K562 (cell line): ENCODE data around the gene KLB. TPM values are rescaled to one million over a fixed set of nuclear protein-coding genes. Genes with fewer than 3 reads are reported as not detected.

Source experiments
- ATAC-seq: fragments of 200-7000 bp; cut with Tn5 transposase; 3 replicates; pipeline ENCODE4 v1.9.1; 2020; ENCODE audit warnings: moderate library complexity
- BruUV-seq: library from RNA; stranded (reverse); fragments of 400-500 nt; replicated peaks from 2 replicates; lab custom pipeline; 2021; lab: Mats Ljungman, UMichigan
- CTCF ChIA-PET: fragments of 300-600 bp; formaldehyde crosslinking; extraction: SDS; loops from one replicate; lab custom pipeline; 2021; ENCODE audit warnings: low intra/inter-chr PET ratio; lab: Yijun Ruan, JAX
- POLR2A ChIA-PET: fragments of 300-600, 350-650 bp; sonication (Branson Sonifier 250); formaldehyde crosslinking; extraction: SDS; loops from one replicate; lab custom pipeline; 2021; ENCODE audit warnings: antibody characterized with exemption, inconsistent platforms; lab: Yijun Ruan, JAX
- DNase-seq, 4 experiments: peaks; one replicate each; pipeline versions ENCODE4 v3.0.0 to v3.0.0-alpha.2; 2011 to 2018; ENCODE audit warnings: low spot score in 3 of 4, mixed read lengths in 3 of 4; ENCODE audit errors: extremely low read depth in 1 of 4
- FAIRE-seq: peaks from 2 replicates; lab custom pipeline; 2011; peaks lifted over from hg19 to GRCh38; lab: Jason Lieb, UNC
- H2AFZ ChIP-seq: 2 replicates; pipeline ENCODE4 v1.6.0; 2011; ENCODE audit warnings: low read depth, low read length, control low read depth, inconsistent platforms
- H3K27ac ChIP-seq: fragments of 200-600 bp; 3 replicates; pipeline ENCODE4 v1.8.0; 2011; ENCODE audit warnings: low read depth, mild to moderate bottlenecking, control low read depth, inconsistent platforms, low read length, moderate library complexity, mixed read lengths; ENCODE audit errors: extremely low read depth
- H3K27me3 ChIP-seq, 2 experiments: fragments of 300-600 bp in 1 of 2; 2 replicates in 1 of 2; 3 replicates in 1 of 2; pipeline versions ENCODE4 v1.6.0 to v1.8.0; 2011; ENCODE audit warnings: inconsistent platforms in 2 of 2, low read length in 2 of 2, mild to moderate bottlenecking in 1 of 2, mixed read lengths in 1 of 2, moderate library complexity in 1 of 2; ENCODE audit not compliant: control insufficient read depth in 2 of 2, insufficient read depth in 2 of 2
- H3K36me3 ChIP-seq: fragments of 300-600 bp; 3 replicates; pipeline ENCODE4 v1.8.0; 2011; ENCODE audit warnings: mild to moderate bottlenecking, low read length, inconsistent platforms; ENCODE audit not compliant: control insufficient read depth, insufficient read depth
- H3K4me1 ChIP-seq, 2 experiments: fragments of 200-600 bp in 1 of 2; replicated peaks in 1 of 2; 2 replicates in 1 of 2; 3 replicates in 1 of 2; pipeline versions ENCODE4 v1.5.1 to v1.8.0; 2011; ENCODE audit warnings: inconsistent platforms in 2 of 2, low read length in 2 of 2, mild to moderate bottlenecking in 1 of 2, mixed read lengths in 1 of 2, moderate library complexity in 1 of 2; ENCODE audit not compliant: control insufficient read depth in 2 of 2, insufficient read depth in 2 of 2
- H3K4me2 ChIP-seq: 2 replicates; pipeline ENCODE4 v1.6.1; 2011; ENCODE audit warnings: low read length, control low read depth, inconsistent platforms, mixed read lengths; ENCODE audit not compliant: insufficient read depth
- H3K4me3 ChIP-seq: fragments of 200-600 bp; sonication (generic), shearing (Covaris generic); 2 replicates; pipeline ENCODE4 v1.5.1; 2016; ENCODE audit warnings: control low read depth, inconsistent platforms
- H3K79me2 ChIP-seq: fragments of 200-600 bp; 3 replicates; pipeline ENCODE4 v1.8.0; 2011; ENCODE audit warnings: low read length, inconsistent platforms; ENCODE audit not compliant: control insufficient read depth, insufficient read depth
- H3K9ac ChIP-seq, 2 experiments: 2 replicates each; pipeline versions ENCODE4 v1.6.0 to v1.6.1; 2011; ENCODE audit warnings: low read depth in 2 of 2, low read length in 2 of 2, control low read depth in 1 of 2, inconsistent platforms in 1 of 2, mild to moderate bottlenecking in 1 of 2, mixed read lengths in 1 of 2; ENCODE audit not compliant: insufficient read depth in 1 of 2
- H3K9me1 ChIP-seq: one replicate; pipeline ENCODE4 v1.6.0; 2011; ENCODE audit warnings: inconsistent platforms, mild to moderate bottlenecking, low read length, moderate library complexity; ENCODE audit not compliant: control insufficient read depth, insufficient read depth
- H3K9me3 ChIP-seq: replicated peaks from 2 replicates; pipeline ENCODE4 v1.5.1; 2011; ENCODE audit warnings: low read depth, low read length, inconsistent platforms; ENCODE audit not compliant: control insufficient read depth, insufficient read depth
- H4K20me1 ChIP-seq: replicated peaks from 2 replicates; pipeline ENCODE4 v1.6.1; 2011; ENCODE audit warnings: low read length, inconsistent platforms, mixed read lengths; ENCODE audit not compliant: control insufficient read depth, insufficient read depth
- FIP1L1 ChIP-seq: fragments of 200-400 bp; formaldehyde crosslinking; IDR thresholded peaks from 2 replicates; pipeline ENCODE4 v1.6.1; 2018; ENCODE audit warnings: mild to moderate bottlenecking, low read depth, low read length; ENCODE audit not compliant: poor library complexity, severe bottlenecking
- KDM2B ChIP-seq: fragments of 250-450 bp; sonication (Bioruptor Pico); IDR thresholded peaks from 2 replicates; pipeline ENCODE4 v1.8.0; 2021; ENCODE audit warnings: mild to moderate bottlenecking, moderate library complexity
- NR1H2 ChIP-seq: sonication (generic); formaldehyde crosslinking; IDR thresholded peaks from 2 replicates; pipeline ENCODE4 v1.4.0; 2020; ENCODE audit warnings: mild to moderate bottlenecking, missing genetic modification reagents
- POLR2H ChIP-seq: IDR thresholded peaks from 2 replicates; pipeline ENCODE4 v1.6.1; 2016; ENCODE audit warnings: missing genetic modification characterization, low read depth, mild to moderate bottlenecking, control low read depth, missing compliant biosample characterization, moderate library complexity
- PPARD ChIP-seq: fragments of 250-450 bp; sonication (Bioruptor Pico); IDR thresholded peaks from 2 replicates; pipeline ENCODE4 v1.8.0; 2022; ENCODE audit warnings: inconsistent platforms, mild to moderate bottlenecking, moderate library complexity
- PRPF4 ChIP-seq: fragments of 200-400 bp; formaldehyde crosslinking; IDR thresholded peaks from one replicate; pipeline ENCODE4 v1.6.1; 2017; ENCODE audit warnings: low read length, low read depth, mild to moderate bottlenecking; ENCODE audit not compliant: insufficient read depth, poor library complexity, severe bottlenecking
- RAD21 ChIP-seq, 2 experiments: fragments of 250-450 bp in 1 of 2; fragments of 450-650 bp in 1 of 2; sonication (Bioruptor Pico) in 1 of 2; formaldehyde crosslinking in 1 of 2; IDR thresholded peaks in 1 of 2; conservative IDR thresholded peaks in 1 of 2; 2 replicates each; pipeline versions ENCODE4 v1.4.0 to v1.8.0; 2020 to 2022; ENCODE audit warnings: mild to moderate bottlenecking in 2 of 2, moderate library complexity in 1 of 2
- RHOXF2B ChIP-seq: fragments of 250-450 bp; sonication (Bioruptor Pico); conservative IDR thresholded peaks from 2 replicates; pipeline ENCODE4 v1.5.1; 2021
- SMARCA4 ChIP-seq: fragments of 450-650 bp; IDR thresholded peaks from 2 replicates; pipeline ENCODE4 v1.6.1; 2016
- SOX6 ChIP-seq: fragments of 450-650 bp; IDR thresholded peaks from 2 replicates; pipeline ENCODE4 v1.6.1; 2014; ENCODE audit warnings: mild to moderate bottlenecking
- TBL1XR1 ChIP-seq, 2 experiments: IDR thresholded peaks; 2 replicates each; pipeline ENCODE4 v1.6.1; 2012; ENCODE audit warnings: improper control_type of control experiment in 2 of 2, low read length in 2 of 2, mild to moderate bottlenecking in 1 of 2
- TCF7L2 ChIP-seq: fragments of 150-350 bp; IDR thresholded peaks from 2 replicates; pipeline ENCODE4 v1.6.1; 2016; ENCODE audit warnings: low read depth, mild to moderate bottlenecking, low read length, moderate library complexity
- TCFL5 ChIP-seq: fragments of 250-450 bp; sonication (Bioruptor Pico); conservative IDR thresholded peaks from 2 replicates; pipeline ENCODE4 v1.6.1; 2021; ENCODE audit warnings: mild to moderate bottlenecking, moderate library complexity, matching md5 sums
- ZFPM2 ChIP-seq: fragments of 250-450 bp; sonication (Bioruptor Pico); IDR thresholded peaks from 2 replicates; pipeline ENCODE4 v1.5.1; 2022; ENCODE audit warnings: mild to moderate bottlenecking
- ZNF561 ChIP-seq: fragments of 450-650 bp; formaldehyde crosslinking; conservative IDR thresholded peaks from 2 replicates; pipeline ENCODE4 v1.4.0; 2020; ENCODE audit warnings: mild to moderate bottlenecking, moderate library complexity
- ZNF668 ChIP-seq: fragments of 250-450 bp; sonication (Bioruptor Pico); IDR thresholded peaks from 2 replicates; pipeline ENCODE4 v1.8.0; 2022; ENCODE audit warnings: mild to moderate bottlenecking, inconsistent platforms
- WGBS: fragments of 100-300 bp; shearing (Covaris generic); methylation state at CpG from one replicate; pipeline ENCODE4 v1.1.6; 2016; ENCODE audit warnings: low coverage, mixed read lengths; ENCODE audit not compliant: insufficient coverage; ENCODE audit errors: missing lambda C conversion rate; 5-methylcytosine and 5-hydroxymethylcytosine counted together
- in situ Hi-C: fragments of 300-500 bp; cut with MboI; formaldehyde crosslinking; loops from 4 replicates; pipeline ENCODE4 v1.15.0; 2018; ENCODE audit warnings: inconsistent platforms, mixed read lengths
- intact Hi-C: fragments of 100-400 bp; cut with micrococcal nuclease; formaldehyde crosslinking; loops from 2 replicates; pipeline ENCODE4 v1.14.2; 2022
- polyA plus RNA-seq, 8 experiments: library from polyadenylated mRNA; depleted of rRNA in 4 of 8; stranded (reverse) in 5 of 8; unstranded in 3 of 8; fragments of >200 nt; fragmentation: Nextera tagmentation in 2 of 8; fragmentation: Illumina TruSeq in 1 of 8; extraction: Ambion mirVana in 2 of 8; extraction: Trizol in 1 of 8; gene quantifications; 2 replicates each; pipeline versions ENCODE4 v1.2.1 to v1.2.3, GENCODE V29; 2011 to 2014; ENCODE audit warnings: inconsistent platforms in 1 of 8, missing spikeins in 1 of 8
- total RNA-seq, 7 experiments: library from RNA; depleted of rRNA in 6 of 7; stranded (reverse); fragments of >200 nt in 6 of 7; fragmentation: Illumina TruSeq in 2 of 7; extraction: Trizol in 2 of 7; gene quantifications; 2 replicates each; pipeline versions ENCODE4 v1.2.1 to v1.2.3, GENCODE V29; 2011 to 2021; ENCODE audit warnings: low replicate concordance in 1 of 7
- TF ChIP-seq, protein P1 (sequence below): sonication (generic); formaldehyde crosslinking; IDR thresholded peaks from 2 replicates; pipeline ENCODE4 v1.8.0; 2022; ENCODE audit warnings: missing genetic modification reagents, mild to moderate bottlenecking, borderline replicate concordance
- TF ChIP-seq, protein P2 (sequence below): fragments of 250-450 bp; sonication (Bioruptor Pico); IDR thresholded peaks from 2 replicates; pipeline ENCODE4 v1.8.0; 2022; ENCODE audit warnings: moderate library complexity, mild to moderate bottlenecking, inconsistent platforms

KLB gene
- total and polyA plus RNA-seq, 9 of the 15 experiments (the other 6 are each of a cell fraction or from before 2014, with no cell fraction given), result 0.04 to 0.13 TPM; not detected in 7

DNA sequence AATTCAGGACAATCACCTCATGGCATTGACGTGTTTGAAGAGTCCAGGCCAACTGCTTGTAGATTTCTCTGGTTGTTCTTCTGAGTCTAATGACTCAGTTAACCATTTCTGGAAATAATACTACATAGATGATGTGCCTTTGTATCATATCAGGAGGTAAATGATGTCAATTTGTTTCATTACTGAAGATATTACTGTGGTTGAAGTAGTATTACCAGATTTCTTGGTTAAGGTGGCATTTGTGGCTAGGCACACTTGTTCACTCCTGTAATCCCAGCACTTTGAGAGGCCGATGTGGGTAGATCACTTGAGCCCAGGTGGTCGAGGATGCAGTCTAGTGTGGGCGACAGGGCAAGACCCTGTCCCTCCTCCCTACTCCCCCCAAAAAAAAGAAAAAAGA lies 36.3 kb downstream of the KLB start (continued):
- TF ChIP-seq POLR2H (tag) (no peak), TCFL5 (CRISPR knock-in tag) (no peak), RHOXF2B (CRISPR knock-in tag) (no peak), ZNF668 (CRISPR knock-in tag) (no peak), KDM2B (CRISPR knock-in tag) (no peak), PRPF4 (no peak), ZFPM2 (CRISPR knock-in tag) (no peak), NR1H2 (no peak), FIP1L1 (no peak), RAD21 (CRISPR knock-in tag; conservative IDR thresholded peaks at IDR 0.05 in 1 of 2, IDR thresholded peaks at IDR 0.05 in 1 of 2) (no peak), SOX6 (no peak)

DNA sequence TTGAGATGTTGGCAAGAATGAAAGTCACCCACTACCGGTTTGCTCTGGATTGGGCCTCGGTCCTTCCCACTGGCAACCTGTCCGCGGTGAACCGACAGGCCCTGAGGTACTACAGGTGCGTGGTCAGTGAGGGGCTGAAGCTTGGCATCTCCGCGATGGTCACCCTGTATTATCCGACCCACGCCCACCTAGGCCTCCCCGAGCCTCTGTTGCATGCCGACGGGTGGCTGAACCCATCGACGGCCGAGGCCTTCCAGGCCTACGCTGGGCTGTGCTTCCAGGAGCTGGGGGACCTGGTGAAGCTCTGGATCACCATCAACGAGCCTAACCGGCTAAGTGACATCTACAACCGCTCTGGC lies 39.7 kb downstream of the KLB start:
- no peak overlapping the region for H3K4me2 ChIP-seq
- POLR2A ChIA-PET, result interaction anchor here (1.1 kb wide), 1 partner anchor 12 kb away, joined by 4 read pairs; the partner anchor contains the start of genes LIAS and RPL9
- intact Hi-C loops (no loop called here), in situ Hi-C loops (no loop called here)
- no peak overlapping the region for H3K4me3 ChIP-seq
- FAIRE-seq (no peak), DNase-seq (no peak), ATAC-seq (no peak)
- H3K4me1 ChIP-seq, result peaks cover 0 to 9% of the 10 kb centered on the region in 2 experiments; a peak in 1 of 5 replicates
- H3K9me1 ChIP-seq, result no peaks in the 10 kb centered on the region
- H4K20me1 ChIP-seq, result no peaks in the 10 kb centered on the region
- no peaks in the 10 kb centered on the region for H3K9me3 ChIP-seq
- 93% methylated on average over 13 of the region's 20 CpGs for WGBS
- no peak overlapping the region for H3K27ac ChIP-seq
- no peaks in the 10 kb centered on the region for H3K79me2 ChIP-seq
- peaks cover 16% of the 10 kb centered on the region; the same call in 1 of the 3 replicates for H3K36me3 ChIP-seq
- CTCF ChIA-PET, result no interaction called here
- BruUV-seq, result no TSS peak
- no peak overlapping the region for H3K9ac ChIP-seq
- no peaks in the 10 kb centered on the region for H3K27me3 ChIP-seq
- H2AFZ ChIP-seq, result no peak overlapping the region
- no peak for TF ChIP-seq ZNF561
- no peak for TF ChIP-seq TBL1XR1 (IDR thresholded peaks at IDR 0.05; ENCODE audit: low read length in 2 of 2)
- TF ChIP-seq TCF7L2, result no peak
- TF ChIP-seq, protein P1, sequence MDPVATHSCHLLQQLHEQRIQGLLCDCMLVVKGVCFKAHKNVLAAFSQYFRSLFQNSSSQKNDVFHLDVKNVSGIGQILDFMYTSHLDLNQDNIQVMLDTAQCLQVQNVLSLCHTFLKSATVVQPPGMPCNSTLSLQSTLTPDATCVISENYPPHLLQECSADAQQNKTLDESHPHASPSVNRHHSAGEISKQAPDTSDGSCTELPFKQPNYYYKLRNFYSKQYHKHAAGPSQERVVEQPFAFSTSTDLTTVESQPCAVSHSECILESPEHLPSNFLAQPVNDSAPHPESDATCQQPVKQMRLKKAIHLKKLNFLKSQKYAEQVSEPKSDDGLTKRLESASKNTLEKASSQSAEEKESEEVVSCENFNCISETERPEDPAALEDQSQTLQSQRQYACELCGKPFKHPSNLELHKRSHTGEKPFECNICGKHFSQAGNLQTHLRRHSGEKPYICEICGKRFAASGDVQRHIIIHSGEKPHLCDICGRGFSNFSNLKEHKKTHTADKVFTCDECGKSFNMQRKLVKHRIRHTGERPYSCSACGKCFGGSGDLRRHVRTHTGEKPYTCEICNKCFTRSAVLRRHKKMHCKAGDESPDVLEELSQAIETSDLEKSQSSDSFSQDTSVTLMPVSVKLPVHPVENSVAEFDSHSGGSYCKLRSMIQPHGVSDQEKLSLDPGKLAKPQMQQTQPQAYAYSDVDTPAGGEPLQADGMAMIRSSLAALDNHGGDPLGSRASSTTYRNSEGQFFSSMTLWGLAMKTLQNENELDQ (CRISPR knock-in tag), result no peak
- no peak for TF ChIP-seq TCFL5 (CRISPR knock-in tag)
- TF ChIP-seq, protein P2, sequence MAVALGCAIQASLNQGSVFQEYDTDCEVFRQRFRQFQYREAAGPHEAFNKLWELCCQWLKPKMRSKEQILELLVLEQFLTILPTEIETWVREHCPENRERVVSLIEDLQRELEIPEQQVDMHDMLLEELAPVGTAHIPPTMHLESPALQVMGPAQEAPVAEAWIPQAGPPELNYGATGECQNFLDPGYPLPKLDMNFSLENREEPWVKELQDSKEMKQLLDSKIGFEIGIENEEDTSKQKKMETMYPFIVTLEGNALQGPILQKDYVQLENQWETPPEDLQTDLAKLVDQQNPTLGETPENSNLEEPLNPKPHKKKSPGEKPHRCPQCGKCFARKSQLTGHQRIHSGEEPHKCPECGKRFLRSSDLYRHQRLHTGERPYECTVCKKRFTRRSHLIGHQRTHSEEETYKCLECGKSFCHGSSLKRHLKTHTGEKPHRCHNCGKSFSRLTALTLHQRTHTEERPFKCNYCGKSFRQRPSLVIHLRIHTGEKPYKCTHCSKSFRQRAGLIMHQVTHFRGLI (CRISPR knock-in tag), result no peak
- TF ChIP-seq SMARCA4, result no peak
- no peak for TF ChIP-seq KDM2B (CRISPR knock-in tag)
- TF ChIP-seq PPARD (CRISPR knock-in tag), result no peak
